ENCODE results near the gene OTOS. TPM values are rescaled to one million over a fixed set of nuclear protein-coding genes. Genes with fewer than 3 reads are reported as not detected.

Gene OTOS
- total and polyA plus RNA-seq, 2 of the 4 experiments (the other 2 are of a cell fraction) = 0.34 TPM; not detected in 1

DNA sequence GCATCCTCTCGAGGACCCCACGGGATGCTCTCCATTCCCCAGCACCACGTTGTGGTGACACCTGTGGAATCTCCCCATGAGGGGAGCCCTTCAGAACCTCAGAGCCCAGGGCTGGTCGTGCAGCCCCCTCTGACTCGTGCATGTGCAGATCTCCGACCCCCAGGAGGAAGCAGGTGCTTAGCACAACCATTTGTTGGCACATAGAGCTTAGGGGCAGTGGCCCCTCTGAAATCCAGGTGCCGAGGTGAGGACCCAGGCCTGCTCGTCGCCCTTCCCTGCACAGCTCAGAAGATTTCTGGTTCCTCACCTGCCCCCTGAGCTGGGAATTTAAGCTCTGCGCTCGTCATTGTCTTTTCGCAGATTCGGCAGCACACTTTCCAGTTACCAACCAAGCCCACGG is 1.3 kb upstream of the OTOS start:
- Histone ChIP-seq H3K56ac (ENCODE audit: extremely low read depth, insufficient read depth, low read length) (no peak overlapping the region), H3K9me3 (ENCODE audit: control insufficient read depth, insufficient read depth, low read length) (no peaks in the 10 kb centered on the region), H4K8ac (ENCODE audit: low read depth in 2 of 2, low read length in 2 of 2) (no peak overlapping the region), H2BK20ac (ENCODE audit: low read depth, low read length) (no peak overlapping the region), H3K18ac (ENCODE audit: low read depth, low read length) (no peak overlapping the region), H3K4me3 (ENCODE audit: insufficient read depth, low read depth, low read length) (no peak overlapping the region), H3K9me1 (ENCODE audit: insufficient read depth, low read length) (no peaks in the 10 kb centered on the region), H4K20me1 (ENCODE audit: insufficient read depth, low read length) (no peaks in the 10 kb centered on the region), H3K9ac (ENCODE audit: low read depth, low read length) (no peak overlapping the region), H3K23ac (ENCODE audit: low read depth, low read length) (no peak overlapping the region), H3K27me3 (ENCODE audit: control insufficient read depth, insufficient read depth, low read length) (peaks cover 27% of the 10 kb centered on the region), H2BK120ac (ENCODE audit: low read depth, low read length) (no peak overlapping the region), H3K4me2 (ENCODE audit: low read depth, low read length) (no peak overlapping the region), H3K4ac (ENCODE audit: low read depth, low read length) (no peak overlapping the region), H4K91ac (ENCODE audit: insufficient read depth, low read depth, low read length) (no peak overlapping the region), H2BK5ac (ENCODE audit: low read depth, low read length, poor library complexity, severe bottlenecking) (no peak overlapping the region), H3K27ac (ENCODE audit: insufficient read depth, low read length) (no peak overlapping the region), H3K4me1 (ENCODE audit: control insufficient read depth, insufficient read depth, low read length) (no peaks in the 10 kb centered on the region), H2AFZ (replicated peaks; ENCODE audit: low read length, poor library complexity) (no peak overlapping the region), H2AK5ac (ENCODE audit: low read depth, low read length) (no peak overlapping the region), H3K14ac (replicated peaks; ENCODE audit: low read depth, low read length) (no peak overlapping the region), H2AK9ac (replicated peaks; ENCODE audit: low read depth, low read length, poor library complexity) (no peak overlapping the region), H3K79me1 (ENCODE audit: low read depth in 1 of 2, low read length in 2 of 2) (no peaks in the 10 kb centered on the region), H3K36me3 (ENCODE audit: control insufficient read depth, insufficient read depth, low read length) (no peaks in the 10 kb centered on the region), H4K5ac (ENCODE audit: low read depth, low read length) (no peak overlapping the region), H2BK15ac (ENCODE audit: low read depth, low read length) (no peak overlapping the region)
- intact Hi-C loops (cut with micrococcal nuclease) (loop anchor here (2.0 kb wide), 1 partner anchor 121 kb away; no protein-coding TSS in a partner anchor), dilution Hi-C loops (cut with HindIII; ENCODE audit: low sequenced_read_pairs, unreplicated experiment) (no loop called here), in situ Hi-C loops (cut with MboI; ENCODE audit: low sequenced_read_pairs) (loop anchor here (5.0 to 25.0 kb wide), 2 partner anchors 79 to 1104 kb away; no protein-coding TSS in a partner anchor)
- TF ChIP-seq RCOR1 (IDR thresholded peaks at IDR 0.05; ENCODE audit: insufficient replicate concordance, low read length) (no peak), FOS (IDR thresholded peaks at IDR 0.05; ENCODE audit: low read depth, low read length) (no peak), MAFK (IDR thresholded peaks at IDR 0.05; ENCODE audit: low read depth, low read length) (no peak), CHD1 (IDR thresholded peaks at IDR 0.05; ENCODE audit: low read depth, low read length) (no peak), CEBPB (IDR thresholded peaks at IDR 0.05; ENCODE audit: low read depth, low read length) (no peak), RAD21 (IDR thresholded peaks at IDR 0.05; ENCODE audit: low read length) (no peak), MAZ (IDR thresholded peaks at IDR 0.05; ENCODE audit: borderline replicate concordance, low read depth, low read length) (no peak), BHLHE40 (IDR thresholded peaks at IDR 0.05; ENCODE audit: low read depth, low read length) (no peak), MXI1 (IDR thresholded peaks at IDR 0.05; ENCODE audit: borderline replicate concordance, low read depth, low read length) (no peak), NFE2L2 (IDR thresholded peaks at IDR 0.05; ENCODE audit: low read depth, low read length) (no peak), POLR2A (IDR thresholded peaks at IDR 0.05; ENCODE audit: low read depth, low read length) (no peak), RFX5 (IDR thresholded peaks at IDR 0.05; ENCODE audit: low read depth, low read length) (no peak), SMC3 (IDR thresholded peaks at IDR 0.05; ENCODE audit: low read depth, low read length) (no peak)
- TF ChIP-seq, protein P1, sequence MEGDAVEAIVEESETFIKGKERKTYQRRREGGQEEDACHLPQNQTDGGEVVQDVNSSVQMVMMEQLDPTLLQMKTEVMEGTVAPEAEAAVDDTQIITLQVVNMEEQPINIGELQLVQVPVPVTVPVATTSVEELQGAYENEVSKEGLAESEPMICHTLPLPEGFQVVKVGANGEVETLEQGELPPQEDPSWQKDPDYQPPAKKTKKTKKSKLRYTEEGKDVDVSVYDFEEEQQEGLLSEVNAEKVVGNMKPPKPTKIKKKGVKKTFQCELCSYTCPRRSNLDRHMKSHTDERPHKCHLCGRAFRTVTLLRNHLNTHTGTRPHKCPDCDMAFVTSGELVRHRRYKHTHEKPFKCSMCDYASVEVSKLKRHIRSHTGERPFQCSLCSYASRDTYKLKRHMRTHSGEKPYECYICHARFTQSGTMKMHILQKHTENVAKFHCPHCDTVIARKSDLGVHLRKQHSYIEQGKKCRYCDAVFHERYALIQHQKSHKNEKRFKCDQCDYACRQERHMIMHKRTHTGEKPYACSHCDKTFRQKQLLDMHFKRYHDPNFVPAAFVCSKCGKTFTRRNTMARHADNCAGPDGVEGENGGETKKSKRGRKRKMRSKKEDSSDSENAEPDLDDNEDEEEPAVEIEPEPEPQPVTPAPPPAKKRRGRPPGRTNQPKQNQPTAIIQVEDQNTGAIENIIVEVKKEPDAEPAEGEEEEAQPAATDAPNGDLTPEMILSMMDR (conservative IDR thresholded peaks at IDR 0.05; ENCODE audit: low read depth, low read length) = no peak
- TF ChIP-seq, protein P2, sequence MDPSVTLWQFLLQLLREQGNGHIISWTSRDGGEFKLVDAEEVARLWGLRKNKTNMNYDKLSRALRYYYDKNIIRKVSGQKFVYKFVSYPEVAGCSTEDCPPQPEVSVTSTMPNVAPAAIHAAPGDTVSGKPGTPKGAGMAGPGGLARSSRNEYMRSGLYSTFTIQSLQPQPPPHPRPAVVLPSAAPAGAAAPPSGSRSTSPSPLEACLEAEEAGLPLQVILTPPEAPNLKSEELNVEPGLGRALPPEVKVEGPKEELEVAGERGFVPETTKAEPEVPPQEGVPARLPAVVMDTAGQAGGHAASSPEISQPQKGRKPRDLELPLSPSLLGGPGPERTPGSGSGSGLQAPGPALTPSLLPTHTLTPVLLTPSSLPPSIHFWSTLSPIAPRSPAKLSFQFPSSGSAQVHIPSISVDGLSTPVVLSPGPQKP (IDR thresholded peaks at IDR 0.05; ENCODE audit: borderline replicate concordance, low read depth, low read length) = no peak
- TF ChIP-seq, protein P3, sequence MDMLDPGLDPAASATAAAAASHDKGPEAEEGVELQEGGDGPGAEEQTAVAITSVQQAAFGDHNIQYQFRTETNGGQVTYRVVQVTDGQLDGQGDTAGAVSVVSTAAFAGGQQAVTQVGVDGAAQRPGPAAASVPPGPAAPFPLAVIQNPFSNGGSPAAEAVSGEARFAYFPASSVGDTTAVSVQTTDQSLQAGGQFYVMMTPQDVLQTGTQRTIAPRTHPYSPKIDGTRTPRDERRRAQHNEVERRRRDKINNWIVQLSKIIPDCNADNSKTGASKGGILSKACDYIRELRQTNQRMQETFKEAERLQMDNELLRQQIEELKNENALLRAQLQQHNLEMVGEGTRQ (IDR thresholded peaks at IDR 0.05; ENCODE audit: low read depth, low read length) = no peak
- 62% methylated on average over 7 of the region's 14 CpGs; no CpG with 5 or more reads in 1 of the 2 experiments for WGBS, 2 experiments (ENCODE audit: extremely low coverage in 2 of 2, insufficient read length in 1 of 2)
- ATAC-seq (ENCODE audit: low read depth) = no peak
- no TSS peak for BruUV-seq (replicated peaks)
- DNase-seq = no peak
- ChIA-PET CTCF (interaction anchor here (4.6 kb wide), 1 partner anchor 81 kb away, joined by 40 read pairs; no protein-coding TSS in a partner anchor), POLR2A (ENCODE audit: unreplicated experiment) (no interaction called here)

Data from IMR-90 (cell line).